ENCODE results near the gene OPTC.
"Not testable (repeated sequence)": the region's sequence is repeated elsewhere in the genome, so short reads cannot be mapped to it uniquely, and the experiment has no call there.

OPTC gene

GRCh38 chr1:203492748-203493130 is 1.2 kb upstream of the OPTC start:
- DNase-seq, result no peak

- no peak for DNase-seq
Measured at GRCh38 chr1:203495845-203496244, 1.9 kb downstream of the OPTC start.

- no peak for DNase-seq
Measured at GRCh38 chr1:203497269-203497777, 3.4 kb downstream of the OPTC start.

DNA sequence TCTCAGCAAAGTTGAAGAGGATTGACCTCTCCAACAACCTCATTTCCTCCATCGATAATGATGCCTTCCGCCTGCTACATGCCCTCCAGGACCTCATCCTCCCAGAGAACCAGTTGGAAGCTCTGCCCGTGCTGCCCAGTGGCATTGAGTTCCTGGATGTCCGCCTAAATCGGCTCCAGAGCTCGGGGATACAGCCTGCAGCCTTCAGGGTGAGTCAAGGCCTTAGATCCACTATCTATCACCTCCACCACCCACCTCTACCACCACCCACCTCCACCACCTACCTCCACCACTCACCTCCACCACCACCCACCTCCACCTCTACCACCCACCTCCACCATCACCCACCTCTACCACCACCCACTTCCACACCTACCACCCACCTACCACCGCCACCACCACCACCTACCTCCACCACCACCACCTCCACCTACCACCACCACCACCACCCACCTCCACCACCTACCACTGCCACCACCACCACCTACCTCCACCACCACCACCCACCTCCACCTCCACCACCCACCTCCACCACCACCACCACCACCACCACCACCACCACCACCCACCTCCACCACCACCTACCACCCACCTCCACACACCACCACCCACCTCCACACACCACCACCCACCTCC is 5.8 kb downstream of the OPTC start:
- DNase-seq, result no peak

DNA sequence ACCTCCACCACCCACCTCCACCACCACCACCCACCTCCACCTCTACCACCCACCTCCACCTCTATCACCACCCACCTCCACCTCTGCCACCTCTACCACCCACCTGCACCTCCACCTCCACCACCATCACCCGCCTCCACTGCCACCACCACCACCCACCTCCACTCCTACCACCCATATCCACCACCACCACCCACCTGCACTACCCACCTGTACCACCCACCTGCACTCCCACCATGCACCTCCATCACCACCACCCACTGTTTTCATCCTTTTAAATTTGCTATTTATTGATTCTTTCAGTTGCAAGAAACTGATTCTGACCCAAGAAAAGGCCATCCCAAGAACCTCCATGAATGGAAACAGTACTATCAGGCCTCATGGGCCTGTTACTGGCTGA is 6.3 kb downstream of the OPTC start:
- no peak for DNase-seq

DNA sequence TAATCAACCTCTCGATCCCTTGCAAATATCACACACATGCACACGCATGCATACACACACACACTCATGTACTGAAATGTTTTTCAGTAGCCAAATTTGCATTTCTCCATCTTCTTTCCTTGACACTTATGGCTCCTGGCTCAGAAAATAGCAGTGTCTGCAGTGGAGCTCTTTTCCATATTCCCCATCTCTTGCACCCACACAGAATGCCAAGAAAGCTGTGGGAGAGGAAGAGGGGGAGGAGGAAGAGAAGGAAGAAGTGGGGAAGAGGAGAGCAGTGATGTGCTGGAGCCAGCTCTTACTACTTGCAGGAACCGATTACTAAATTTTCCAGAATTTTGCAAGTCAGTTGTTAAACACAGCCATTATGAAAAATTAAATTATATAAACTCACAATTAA is 9.9 kb downstream of the OPTC start:
- DNase-seq, result no peak

DNA sequence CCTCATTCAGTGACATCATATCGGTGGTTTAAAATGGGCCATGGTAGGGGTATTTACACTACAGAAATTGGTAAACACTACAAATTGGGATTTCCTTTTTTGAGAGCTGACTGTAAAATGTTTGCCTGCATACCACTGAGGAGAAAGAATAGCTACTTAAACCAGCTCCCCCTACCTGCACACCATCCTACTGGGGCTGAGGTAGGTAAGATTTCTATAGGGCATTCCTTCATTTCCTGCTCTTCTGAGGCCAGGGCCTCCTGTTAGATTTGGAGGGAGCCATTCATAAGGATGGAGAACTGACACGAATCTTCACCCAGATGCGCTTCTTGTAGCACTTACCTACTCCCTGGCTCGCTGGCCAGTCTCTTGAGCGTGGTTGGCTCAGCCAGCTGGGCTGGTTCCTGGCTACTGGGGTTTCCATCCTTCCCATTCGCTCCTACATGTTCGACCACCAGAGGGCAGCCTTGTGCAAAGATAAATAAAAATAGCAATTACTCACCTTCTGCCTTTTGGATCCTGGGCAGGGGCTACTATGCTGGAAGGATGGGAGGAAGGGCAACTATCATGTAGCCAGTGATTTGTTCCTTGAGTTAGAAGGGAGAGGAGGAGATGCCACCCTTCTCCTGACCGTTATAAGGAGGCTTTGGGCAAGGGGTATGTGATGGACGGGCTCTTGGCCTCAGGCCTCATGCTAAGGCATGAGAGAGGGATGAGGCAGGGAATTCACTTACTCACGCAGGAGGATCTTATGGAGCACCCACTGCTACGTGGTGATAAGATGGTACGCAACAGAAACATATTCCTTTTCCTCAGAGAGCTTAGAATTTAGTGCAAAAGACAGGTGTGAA is 10.7 kb downstream of the OPTC start:
- DNase-seq, result peak; percentile 89

DNA sequence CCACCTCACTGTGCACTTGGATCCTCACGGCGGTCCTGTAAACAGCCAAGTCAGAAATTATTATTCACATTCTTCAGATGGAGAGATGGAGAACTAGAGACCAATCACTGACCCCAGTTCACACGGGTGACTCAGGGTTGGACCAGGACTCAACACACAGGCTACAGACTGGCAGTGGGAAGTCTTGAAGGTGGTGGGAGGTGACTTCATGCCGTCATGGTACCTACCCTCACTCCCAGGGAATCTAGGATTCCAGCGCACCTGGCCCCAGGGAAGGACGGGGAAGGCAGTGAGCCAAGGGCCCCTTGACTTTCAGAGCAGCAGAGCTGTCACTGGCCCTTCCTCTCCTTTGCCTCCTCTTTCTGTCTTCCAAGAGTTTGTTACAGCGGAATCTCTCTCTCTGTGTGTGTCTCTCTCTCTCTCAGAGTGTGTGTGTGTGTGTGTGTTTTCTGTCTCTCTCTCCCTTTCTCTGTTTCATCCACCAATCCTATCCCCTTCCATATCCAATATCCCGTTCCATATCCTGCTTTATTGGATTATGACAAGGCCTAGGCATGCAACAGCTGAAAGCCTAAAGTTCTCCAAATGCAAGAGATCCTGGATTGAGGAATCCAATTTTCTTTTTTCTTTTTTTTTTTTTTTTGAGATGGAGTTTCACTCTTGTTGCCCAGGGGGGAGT is 11.7 kb downstream of the OPTC start:
- no peak for DNase-seq

DNA sequence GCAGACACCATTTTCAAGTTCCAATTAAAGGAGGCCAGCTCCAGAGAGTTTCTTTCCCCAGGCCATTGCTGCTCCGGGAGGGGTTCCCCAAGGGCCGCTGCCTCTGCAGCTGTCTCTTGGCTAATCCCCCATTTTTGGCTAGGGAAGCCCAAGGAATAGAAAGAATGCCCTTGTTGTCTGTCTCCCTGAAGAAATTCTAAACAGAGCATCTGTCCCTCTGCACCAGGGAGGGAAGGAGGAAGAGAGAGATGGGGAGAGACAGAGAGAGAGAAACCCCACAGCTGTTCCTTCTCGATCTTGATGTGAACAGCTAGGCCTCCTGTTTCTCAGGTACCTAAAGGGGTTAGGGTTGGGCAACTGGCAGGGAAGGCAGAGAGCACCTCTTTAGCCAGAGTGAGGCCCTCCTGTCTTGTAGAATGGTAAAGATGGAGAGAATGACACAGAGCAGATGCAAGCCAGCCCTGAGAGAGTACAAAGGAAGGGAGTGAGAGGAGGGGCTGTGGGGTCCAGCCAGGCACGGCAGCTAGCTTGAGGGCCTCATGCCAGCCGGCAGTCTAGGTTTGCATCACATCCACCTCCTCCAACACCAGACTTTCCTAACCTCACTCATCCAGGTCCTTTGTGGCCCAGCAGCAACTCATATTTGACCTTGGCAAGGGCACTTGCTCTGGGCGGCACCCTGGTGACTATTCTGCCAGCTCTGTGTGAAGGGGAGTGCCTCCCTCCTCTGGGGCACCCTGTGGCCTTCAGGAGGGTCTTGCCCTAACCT is 13.1 kb downstream of the OPTC start:
- peak; percentile 55 for DNase-seq

DNA sequence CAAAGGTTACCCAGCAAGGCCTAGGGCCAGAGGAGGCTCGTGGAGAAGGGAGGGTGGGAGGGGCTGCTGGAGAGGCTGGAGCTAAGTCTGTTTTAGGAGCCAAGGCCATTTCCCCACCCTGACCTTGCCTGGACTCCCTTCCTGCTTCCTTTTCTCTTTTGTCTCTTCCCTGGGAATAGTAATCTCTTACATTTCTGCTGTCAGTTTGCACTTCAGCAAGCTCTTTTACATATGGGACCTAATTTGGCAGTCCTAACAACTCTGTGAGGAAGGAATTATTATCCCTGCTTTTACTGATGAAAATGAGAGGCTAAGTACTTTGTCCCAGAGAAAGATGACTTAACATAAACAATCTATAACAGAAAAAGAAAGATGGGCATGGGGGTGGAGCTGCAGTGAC is 13.8 kb downstream of the OPTC start:
- DNase-seq, result no peak

- no peak for DNase-seq
Measured at GRCh38 chr1:203508463-203509073, 14.6 kb downstream of the OPTC start.

DNA sequence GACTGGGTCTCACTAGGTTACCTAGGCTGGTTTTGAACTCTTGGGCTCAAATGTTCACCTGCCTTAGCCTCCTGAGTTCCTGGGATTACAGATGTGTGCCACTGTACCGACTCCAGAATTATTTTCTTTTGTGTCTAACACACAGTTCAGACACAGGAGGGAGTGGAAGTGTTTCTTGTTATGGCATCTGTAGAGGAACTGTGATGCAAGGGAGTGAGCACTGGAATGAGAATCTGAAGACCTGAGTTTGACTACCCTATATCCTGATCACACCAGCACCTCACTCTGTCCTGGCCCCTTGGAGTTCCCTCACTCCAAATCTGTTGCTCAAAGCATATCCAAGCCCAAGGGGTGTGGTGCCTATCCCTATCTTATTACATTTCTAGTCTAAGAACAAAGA is 15.2 kb downstream of the OPTC start:
- no peak for DNase-seq

- DNase-seq, result no peak
Measured at GRCh38 chr1:203511513-203511912, 17.6 kb downstream of the OPTC start.

- no peak for DNase-seq
Measured at GRCh38 chr1:203511930-203512329, 18.0 kb downstream of the OPTC start.

- no peak for DNase-seq
Measured at GRCh38 chr1:203512517-203512847, 18.5 kb downstream of the OPTC start.

DNA sequence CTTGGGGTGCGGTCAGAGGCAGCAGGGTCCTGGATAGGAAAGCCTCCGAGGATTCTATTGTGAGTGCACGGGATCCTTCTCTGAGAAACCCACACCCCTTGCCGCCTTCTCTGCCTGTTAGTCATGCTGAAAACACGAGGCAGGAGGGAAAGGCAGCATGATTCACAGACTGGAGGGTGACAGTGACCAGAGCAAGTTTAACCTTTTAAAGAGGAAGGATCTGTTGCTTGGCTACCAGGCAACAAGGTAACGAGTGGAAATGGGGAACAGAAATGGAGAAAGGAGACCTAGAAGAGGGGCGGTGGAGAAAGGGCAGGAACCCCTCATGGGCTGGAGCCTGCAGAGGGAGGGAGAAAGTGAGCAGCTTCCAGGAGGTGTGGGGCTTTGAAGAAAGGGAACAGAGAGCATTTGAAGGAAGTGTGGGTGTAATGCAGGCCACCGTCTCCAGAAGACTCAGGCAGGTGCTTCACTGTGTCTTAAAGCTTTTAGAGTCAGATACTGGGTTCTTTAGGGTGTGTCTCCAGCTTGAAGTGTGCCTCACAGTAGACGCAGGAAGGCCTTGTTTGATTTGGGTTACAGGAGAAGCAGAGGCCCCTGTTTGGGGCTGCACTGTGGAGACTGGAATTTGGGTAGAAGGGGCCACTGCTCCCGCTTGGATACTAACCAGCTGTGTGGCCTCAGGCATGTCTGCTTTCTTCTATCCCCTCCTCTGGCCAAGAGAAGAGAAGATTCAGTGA is 19.1 kb downstream of the OPTC start:
- DNase-seq, result no peak

DNA sequence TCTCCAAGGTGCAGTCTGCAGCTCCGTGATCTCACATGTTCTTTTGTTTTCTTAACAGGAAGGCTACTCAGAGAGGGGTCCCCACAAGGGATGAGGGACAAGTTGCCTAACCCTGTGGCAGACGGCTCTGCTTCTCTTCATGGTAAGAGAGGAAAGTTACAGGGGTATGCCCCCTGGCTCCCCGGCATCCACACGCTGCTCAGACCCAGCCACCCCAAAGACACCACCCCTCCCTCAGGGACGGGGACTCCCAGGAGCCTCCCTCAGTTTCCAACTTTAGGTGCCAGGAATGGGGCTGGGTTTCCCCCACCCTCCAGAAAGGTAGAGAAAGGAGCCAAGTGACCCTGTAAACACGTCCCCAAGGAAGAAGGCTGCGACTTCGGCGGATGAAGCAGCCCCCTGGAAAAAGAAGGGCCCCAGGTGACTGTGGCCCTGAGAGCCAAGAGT is 19.7 kb downstream of the OPTC start:
- no peak for DNase-seq

DNA sequence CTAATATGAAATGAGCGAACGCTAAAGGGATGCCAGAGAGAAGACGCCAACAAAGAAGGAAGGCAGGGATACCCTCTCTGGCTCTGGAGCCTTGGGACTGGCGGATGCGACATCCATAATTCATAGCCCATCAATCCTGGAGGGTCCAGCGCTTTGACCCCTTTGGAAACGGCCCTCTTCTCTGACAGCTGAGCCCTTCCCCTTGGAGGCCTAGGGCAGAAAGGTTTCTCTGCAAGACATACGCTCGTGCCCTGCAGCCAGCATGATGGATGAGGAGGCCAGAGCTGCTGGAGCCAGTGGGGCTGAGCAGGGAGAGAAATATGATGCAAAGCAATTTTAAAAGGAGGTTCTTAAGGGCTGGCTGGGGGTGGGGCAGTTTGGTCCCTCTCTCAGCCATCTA is 22.2 kb downstream of the OPTC start:
- no peak for DNase-seq

DNA sequence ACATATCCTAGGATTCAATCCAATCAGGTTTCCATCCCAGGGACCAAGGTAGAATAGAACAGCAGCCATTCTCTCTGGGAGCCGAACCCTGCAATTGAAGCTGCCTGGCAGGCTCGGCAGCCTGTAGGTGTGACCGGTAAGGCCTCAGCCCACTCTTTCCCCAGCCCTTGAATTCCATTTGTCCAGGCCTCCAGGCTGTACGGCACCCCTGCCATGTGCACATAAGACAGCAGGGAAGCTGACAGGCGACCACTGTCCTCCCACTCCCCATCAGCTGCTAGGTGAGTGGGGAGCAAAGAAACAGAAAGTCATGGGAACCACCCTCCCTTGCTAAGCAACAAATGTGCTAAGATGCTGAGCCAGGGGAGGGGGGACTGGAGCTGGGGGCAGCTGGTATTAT is 23.0 kb downstream of the OPTC start:
- no peak for DNase-seq

DNA sequence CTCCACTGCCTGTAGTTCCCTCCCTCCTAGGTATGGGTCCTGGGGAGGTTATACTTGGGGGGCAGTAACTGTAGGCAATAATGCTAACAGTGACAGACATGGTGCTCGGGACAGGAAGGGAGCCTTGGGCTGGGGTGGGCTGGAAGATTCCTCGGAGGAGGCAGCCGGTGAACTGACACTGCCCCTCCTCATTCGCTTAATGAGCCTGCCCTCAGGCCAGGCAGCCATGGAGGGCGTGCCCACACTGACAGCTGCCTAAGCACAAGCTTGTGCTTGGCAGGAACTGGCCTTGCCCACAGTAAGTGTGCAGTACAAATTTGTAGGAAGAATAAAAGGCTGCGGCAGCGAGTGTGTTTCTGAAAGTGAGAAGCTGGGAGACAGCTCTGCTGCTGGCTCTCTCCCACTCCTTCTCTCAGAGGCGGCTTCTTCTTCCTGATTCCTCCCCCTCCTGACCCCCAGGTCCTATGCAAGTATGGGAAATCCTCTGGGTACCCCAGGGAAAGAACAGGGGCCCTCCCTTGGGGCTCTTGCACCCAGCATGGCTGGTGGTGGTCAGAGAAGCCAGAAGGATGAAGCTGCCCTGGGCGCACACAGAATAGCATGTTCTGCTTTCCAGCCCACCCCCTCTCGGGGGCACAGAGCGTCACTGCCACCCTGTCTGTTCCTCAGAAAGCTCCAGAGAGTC is 23.6 kb downstream of the OPTC start:
- DNase-seq, result no peak

GRCh38 chr1:203518139-203518538 is 24.2 kb downstream of the OPTC start:
- DNase-seq, result not testable (repeated sequence)

Measured in NCI-H1092 treated with DMSO at 0.1 percent for 48 hours (cell line).